NCI-H2081 (cell line): ENCODE data around the gene ITGB1BP1.

Source experiments
- DNase-seq, 2 experiments: peaks; one replicate each; lab custom pipeline; 2025; lab: John Stamatoyannopoulos, UW

The ITGB1BP1 gene

GRCh38 chr2:9424447-9425164 is 1.3 kb upstream of the ITGB1BP1 start:
- peak; percentile 23 to 79 for DNase-seq

- peak in 1 of 2 experiments; percentile 32 for DNase-seq
Measured at GRCh38 chr2:9423922-9424272, 569 bp upstream of the ITGB1BP1 start.

GRCh38 chr2:9422321-9423099 is 818 bp downstream of the ITGB1BP1 start:
- DNase-seq = peak in 1 of 2 experiments; percentile 67

- DNase-seq = no peak
Measured at GRCh38 chr2:9420495-9420894, 2.8 kb downstream of the ITGB1BP1 start.

GRCh38 chr2:9419541-9419940 is 3.8 kb downstream of the ITGB1BP1 start:
- DNase-seq = no peak

GRCh38 chr2:9418746-9419145 is 4.6 kb downstream of the ITGB1BP1 start:
- no peak for DNase-seq

GRCh38 chr2:9417725-9418124 is 5.6 kb downstream of the ITGB1BP1 start:
- peak in 1 of 2 experiments; percentile 24 for DNase-seq

GRCh38 chr2:9416962-9417316 is 6.4 kb downstream of the ITGB1BP1 start:
- DNase-seq = no peak

- DNase-seq = no peak
Measured at GRCh38 chr2:9416267-9416961, 6.9 kb downstream of the ITGB1BP1 start.

GRCh38 chr2:9415516-9416169 is 7.7 kb downstream of the ITGB1BP1 start:
- DNase-seq = no peak

GRCh38 chr2:9412781-9413180 is 10.5 kb downstream of the ITGB1BP1 start:
- no peak for DNase-seq

- DNase-seq = no peak
Measured at GRCh38 chr2:9410108-9410507, 13.2 kb downstream of the ITGB1BP1 start.

- peak in 1 of 2 experiments; percentile 31 for DNase-seq
Measured at GRCh38 chr2:9408641-9409151, 14.6 kb downstream of the ITGB1BP1 start.

GRCh38 chr2:9407363-9407811 is 15.9 kb downstream of the ITGB1BP1 start:
- DNase-seq = no peak

GRCh38 chr2:9406529-9407362 is 16.6 kb downstream of the ITGB1BP1 start:
- DNase-seq = no peak

GRCh38 chr2:9405636-9406035 is 17.7 kb downstream of the ITGB1BP1 start:
- no peak for DNase-seq

GRCh38 chr2:9404451-9404850 is 18.9 kb downstream of the ITGB1BP1 start:
- DNase-seq = no peak

GRCh38 chr2:9403924-9404323 is 19.4 kb downstream of the ITGB1BP1 start:
- no peak for DNase-seq

- no peak for DNase-seq
Measured at GRCh38 chr2:9401646-9402371, 21.5 kb downstream of the ITGB1BP1 start.

- DNase-seq = no peak
Measured at GRCh38 chr2:9401059-9401547, 22.2 kb downstream of the ITGB1BP1 start.
